ENCODE results near the gene SLC31A1. TPM values are rescaled to one million over a fixed set of nuclear protein-coding genes. Genes with fewer than 3 reads are reported as not detected.

SLC31A1 gene
- total RNA-seq, 4 donors from 2014 or later = 8.7 to 9.8 (median 9.4) TPM

- Histone ChIP-seq H3K27me3 (peaks cover 7% of the 10 kb centered on the region), H3K27ac (no peak overlapping the region), H3K4me1 (no peaks in the 10 kb centered on the region), H3K36me3 (peaks cover 0 to under 1% of the 10 kb centered on the region in 2 donors), H3K4me3 (no peak overlapping the region), H3K9me3 (no peaks in the 10 kb centered on the region)
- TF ChIP-seq POLR2AphosphoS5 (IDR thresholded peaks at IDR 0.05) = no peak
- no peak for TF ChIP-seq CTCF (IDR thresholded peaks at IDR 0.05)
- TF ChIP-seq EP300 (IDR thresholded peaks at IDR 0.05) = no peak
- no peak for TF ChIP-seq POLR2A (IDR thresholded peaks at IDR 0.05)
- ATAC-seq = no peak
- WGBS, 2 donors (ENCODE audit: low coverage in 1 of 2) = 75 to 97% methylated on average over 4 to 6 of the region's 15 CpGs
Observed at GRCh38 chr9:113298924-113299770, 77.8 kb downstream of the SLC31A1 start.

- H3K36me3 ChIP-seq = no peaks in the 10 kb centered on the region
- no peaks in the 10 kb centered on the region for H3K9me3 ChIP-seq
- H3K4me3 ChIP-seq = no peak overlapping the region
- 32 to 37% methylated on average over 5 to 7 of the region's 8 CpGs for WGBS, 2 donors (ENCODE audit: low coverage in 1 of 2)
- ATAC-seq = no peak
- no peaks in the 10 kb centered on the region for H3K4me1 ChIP-seq
- H3K27ac ChIP-seq = no peak overlapping the region
- TF ChIP-seq POLR2A (IDR thresholded peaks at IDR 0.05) = no peak
- no peak for TF ChIP-seq POLR2AphosphoS5 (IDR thresholded peaks at IDR 0.05)
- TF ChIP-seq EP300 (IDR thresholded peaks at IDR 0.05) = no peak
- no peak for TF ChIP-seq CTCF (IDR thresholded peaks at IDR 0.05)
- H3K27me3 ChIP-seq = peaks cover 14% of the 10 kb centered on the region
Observed at GRCh38 chr9:113299800-113300292, 78.5 kb downstream of the SLC31A1 start.

- Histone ChIP-seq H3K4me3 (no peak overlapping the region), H3K9me3 (no peaks in the 10 kb centered on the region), H3K27ac (no peak overlapping the region), H3K4me1 (no peaks in the 10 kb centered on the region), H3K27me3 (peaks cover 27% of the 10 kb centered on the region), H3K36me3 (no peaks in the 10 kb centered on the region)
- ATAC-seq = no peak
- TF ChIP-seq POLR2AphosphoS5 (IDR thresholded peaks at IDR 0.05) (no peak), EP300 (IDR thresholded peaks at IDR 0.05) (no peak), POLR2A (IDR thresholded peaks at IDR 0.05) (no peak), CTCF (IDR thresholded peaks at IDR 0.05) (no peak)
- WGBS, 2 donors (ENCODE audit: low coverage in 1 of 2) = 75 to 81% methylated on average over 6 to 8 of the region's 8 CpGs
Observed at GRCh38 chr9:113301548-113301947, 80.2 kb downstream of the SLC31A1 start.

- Histone ChIP-seq H3K36me3 (no peaks in the 10 kb centered on the region), H3K4me1 (no peaks in the 10 kb centered on the region), H3K9me3 (no peaks in the 10 kb centered on the region), H3K27me3 (peaks cover 37% of the 10 kb centered on the region), H3K27ac (no peak within 1 kb of the TSS), H3K4me3 (no peak within 1 kb of the TSS)
- 70 to 82% methylated on average over 8 to 22 of the region's 25 CpGs for WGBS, 2 donors (ENCODE audit: low coverage in 1 of 2)
- no peak for ATAC-seq
- TF ChIP-seq EP300 (IDR thresholded peaks at IDR 0.05) = no peak
Observed at GRCh38 chr9:113302792-113303418, 81.6 kb downstream of the SLC31A1 start, which contains the start of gene RNF183. RNF183 (minus strand) TSS chr9:113303376; CDS start chr9:113298184, 5,192 bp downstream.

- H3K27me3 ChIP-seq = peaks cover 37% of the 10 kb centered on the region
- H3K36me3 ChIP-seq = no peaks in the 10 kb centered on the region
- WGBS, 2 donors (ENCODE audit: low coverage in 1 of 2) = 80 to 94% methylated on average over 1 of the region's 1 CpG
- H3K4me1 ChIP-seq = no peaks in the 10 kb centered on the region
- no peak overlapping the region for H3K4me3 ChIP-seq
- no peak overlapping the region for H3K27ac ChIP-seq
- no peak for TF ChIP-seq EP300 (IDR thresholded peaks at IDR 0.05)
- no peak for TF ChIP-seq POLR2A (IDR thresholded peaks at IDR 0.05)
- TF ChIP-seq CTCF (IDR thresholded peaks at IDR 0.05) = no peak
- TF ChIP-seq POLR2AphosphoS5 (IDR thresholded peaks at IDR 0.05) = no peak
- H3K9me3 ChIP-seq = no peaks in the 10 kb centered on the region
- no peak for ATAC-seq
Observed at GRCh38 chr9:113306566-113306965, 85.2 kb downstream of the SLC31A1 start.
